T47D (cell line): ENCODE measurements around the gene RFNG.

Experiments used
- DNase-seq, 2 experiments: peaks; one replicate each; pipeline versions ENCODE4 v3.0.0 to v3.0.0-alpha.2; 2011 to 2012; ENCODE audit warnings: low read depth in 1 of 2, low spot score in 1 of 2
- JUND ChIP-seq: IDR thresholded peaks from 2 replicates; pipeline ENCODE4 v1.6.1; 2012; ENCODE audit warnings: low read depth
- in situ Hi-C: cut with HindIII; loops from 2 replicates; pipeline ENCODE4 v1.10.0; 2016; ENCODE audit warnings: low sequenced_read_pairs, low pct_unique_long_range_greater_than_20kb

Gene RFNG

GRCh38 chr17:82018152-82018988, 33.2 kb downstream of the RFNG start:
- DNase-seq: no peak
- in situ Hi-C loops: no loop called here
- TF ChIP-seq JUND: no peak

- no peak for TF ChIP-seq JUND
- DNase-seq: no peak
- in situ Hi-C loops: no loop called here
Measured at GRCh38 chr17:82017612-82018151, 33.9 kb downstream of the RFNG start.

GRCh38 chr17:82016875-82017459, 34.6 kb downstream of the RFNG start:
- DNase-seq: no peak
- in situ Hi-C loops: no loop called here
- no peak for TF ChIP-seq JUND

GRCh38 chr17:82016061-82016874, 35.3 kb downstream of the RFNG start:
- TF ChIP-seq JUND: no peak
- in situ Hi-C loops: no loop called here
- no peak for DNase-seq

- DNase-seq: no peak
- in situ Hi-C loops: no loop called here
- no peak for TF ChIP-seq JUND
Measured at GRCh38 chr17:82015311-82015971, 36.2 kb downstream of the RFNG start.

- in situ Hi-C loops: no loop called here
- TF ChIP-seq JUND: no peak
- DNase-seq: no peak
Measured at GRCh38 chr17:82014971-82015310, 36.7 kb downstream of the RFNG start.

- TF ChIP-seq JUND: no peak
- in situ Hi-C loops: no loop called here
- no peak for DNase-seq
Measured at GRCh38 chr17:82014432-82014831, 37.2 kb downstream of the RFNG start.

GRCh38 chr17:82013772-82014321, 37.8 kb downstream of the RFNG start:
- TF ChIP-seq JUND: no peak
- in situ Hi-C loops: no loop called here
- no peak for DNase-seq

- DNase-seq: no peak
- no peak for TF ChIP-seq JUND
- in situ Hi-C loops: no loop called here
Measured at GRCh38 chr17:82013341-82013740, 38.3 kb downstream of the RFNG start.

- in situ Hi-C loops: no loop called here
- no peak for TF ChIP-seq JUND
- DNase-seq: no peak
Measured at GRCh38 chr17:82012640-82013295, 38.8 kb downstream of the RFNG start.

- no peak for TF ChIP-seq JUND
Measured at GRCh38 chr17:82012261-82012639, 39.4 kb downstream of the RFNG start.

More at GRCh38 chr17:82012261-82012639, 39.4 kb downstream of the RFNG start:
- no peak for DNase-seq
- in situ Hi-C loops: no loop called here
